Esophagus squamous epithelium (tissue), 5 donors: Measurements from ENCODE around the gene MAP1B. TPM values are rescaled to one million over a fixed set of nuclear protein-coding genes. Genes with fewer than 3 reads are reported as not detected.

Experiments used
- DNase-seq: peaks from one replicate; lab custom pipeline; 2025; lab: John Stamatoyannopoulos, UW
- H3K27ac ChIP-seq, 4 donors: fragments of 200-600 bp; sonication (generic); one replicate each; pipeline ENCODE4 v1.5.1; 2016 to 2019; ENCODE audit warnings: mild to moderate bottlenecking in 1 of 4
- H3K27me3 ChIP-seq, 4 donors: fragments of 200-600 bp; sonication (generic); 1 replicate in 3 of 4; 2 replicates in 1 of 4; pipeline versions ENCODE4 v1.5.1 to v1.6.0; 2017 to 2021; ENCODE audit warnings: antibody characterized with exemption in 1 of 4
- H3K36me3 ChIP-seq, 3 donors: fragments of 200-600 bp; sonication (generic); one replicate each; pipeline ENCODE4 v1.5.1; 2016 to 2019
- H3K4me1 ChIP-seq, 3 donors: fragments of 200-600 bp; sonication (generic); one replicate each; pipeline ENCODE4 v1.5.1; 2017 to 2019
- H3K4me3 ChIP-seq, 4 donors: fragments of 200-600 bp; sonication (generic); 1 replicate in 3 of 4; 2 replicates in 1 of 4; pipeline ENCODE4 v1.5.1; 2016 to 2019; ENCODE audit warnings: mild to moderate bottlenecking in 2 of 4, moderate library complexity in 1 of 4
- H3K9me3 ChIP-seq, 3 donors: fragments of 200-600 bp; sonication (generic); one replicate each; pipeline ENCODE4 v1.5.1; 2016 to 2019
- POLR2A ChIP-seq, 4 donors: fragments of 450-650 bp; IDR thresholded peaks; one replicate each; pipeline ENCODE4 v1.6.1; 2017; ENCODE audit warnings: antibody characterized with exemption in 4 of 4, mild to moderate bottlenecking in 4 of 4, moderate library complexity in 3 of 4
- WGBS, 2 donors: methylation state at CpG; one replicate each; pipeline ENCODE4 v1.1.5; 2018; 5-methylcytosine and 5-hydroxymethylcytosine counted together
- intact Hi-C: fragments of 100-400 bp; cut with DNase I; formaldehyde crosslinking; loops from one replicate; pipeline ENCODE4 v1.15.0; 2022
- total RNA-seq, 4 donors: library from RNA; depleted of rRNA; stranded (reverse); fragments of >200 nt; gene quantifications; one replicate each; pipeline ENCODE4 v1.1.0, GENCODE V29; 2016
- TF ChIP-seq, protein P1 (sequence below), 6 experiments: fragments of 450-650 bp in 4 of 6; fragments of 200-600 bp in 2 of 6; sonication (generic) in 2 of 6; IDR thresholded peaks; one replicate each; pipeline ENCODE4 v1.5.1; 2016 to 2019; ENCODE audit warnings: antibody characterized with exemption in 6 of 6, mild to moderate bottlenecking in 4 of 6, moderate library complexity in 4 of 6
- donor health status: DM: yes; HTN: yes; CAD: no.

MAP1B gene
- total RNA-seq, 4 donors from 2014 or later = 8.2 to 180 (median 29.6) TPM

DNA sequence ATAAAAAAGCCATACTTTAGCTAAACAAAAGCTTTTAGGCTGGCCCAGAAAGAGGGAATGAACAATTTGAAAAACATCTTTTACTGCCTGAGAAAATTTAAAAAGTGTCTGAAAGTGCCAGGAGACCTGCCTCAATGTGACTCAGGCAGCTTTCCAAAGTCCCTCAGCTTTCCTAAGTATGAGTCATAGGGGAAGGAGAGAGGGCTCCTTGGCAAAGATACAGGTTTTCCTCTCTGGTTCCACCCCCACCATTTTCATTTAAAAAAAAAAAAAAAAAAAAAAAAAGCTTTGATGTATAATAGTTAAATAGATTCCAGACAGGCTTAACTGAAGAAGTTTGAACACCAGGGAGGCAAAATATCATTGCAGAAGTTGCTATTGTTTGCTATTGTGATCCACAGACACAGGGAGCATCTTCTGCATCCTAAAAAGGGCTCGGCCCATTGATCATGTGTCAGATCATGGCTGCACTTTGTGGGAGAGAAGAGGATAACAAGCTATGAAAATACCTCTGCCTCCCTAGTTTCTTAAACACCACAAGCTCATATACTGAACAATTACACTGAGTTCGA is 141.2 kb downstream of the MAP1B start:
- TF ChIP-seq, protein P1, sequence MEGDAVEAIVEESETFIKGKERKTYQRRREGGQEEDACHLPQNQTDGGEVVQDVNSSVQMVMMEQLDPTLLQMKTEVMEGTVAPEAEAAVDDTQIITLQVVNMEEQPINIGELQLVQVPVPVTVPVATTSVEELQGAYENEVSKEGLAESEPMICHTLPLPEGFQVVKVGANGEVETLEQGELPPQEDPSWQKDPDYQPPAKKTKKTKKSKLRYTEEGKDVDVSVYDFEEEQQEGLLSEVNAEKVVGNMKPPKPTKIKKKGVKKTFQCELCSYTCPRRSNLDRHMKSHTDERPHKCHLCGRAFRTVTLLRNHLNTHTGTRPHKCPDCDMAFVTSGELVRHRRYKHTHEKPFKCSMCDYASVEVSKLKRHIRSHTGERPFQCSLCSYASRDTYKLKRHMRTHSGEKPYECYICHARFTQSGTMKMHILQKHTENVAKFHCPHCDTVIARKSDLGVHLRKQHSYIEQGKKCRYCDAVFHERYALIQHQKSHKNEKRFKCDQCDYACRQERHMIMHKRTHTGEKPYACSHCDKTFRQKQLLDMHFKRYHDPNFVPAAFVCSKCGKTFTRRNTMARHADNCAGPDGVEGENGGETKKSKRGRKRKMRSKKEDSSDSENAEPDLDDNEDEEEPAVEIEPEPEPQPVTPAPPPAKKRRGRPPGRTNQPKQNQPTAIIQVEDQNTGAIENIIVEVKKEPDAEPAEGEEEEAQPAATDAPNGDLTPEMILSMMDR (IDR thresholded peaks at IDR 0.05) = no peak
- TF ChIP-seq POLR2A (IDR thresholded peaks at IDR 0.05) = no peak
- Histone ChIP-seq H3K4me1 (peaks cover 5 to 63% (median 19%) of the 10 kb centered on the region in 3 donors), H3K27me3 (no peaks in the 10 kb centered on the region), H3K27ac (peak overlapping the region in 3 of 4 donors; percentile 17 to 72 (median 67)), H3K9me3 (no peaks in the 10 kb centered on the region), H3K36me3 (peaks cover 0 to 5% (median 0%) of the 10 kb centered on the region in 3 donors), H3K4me3 (no peak overlapping the region)
- DNase-seq = no peak
- intact Hi-C loops = loop anchor here (10.0 kb wide), 1 partner anchor 104 kb away; no protein-coding TSS in a partner anchor
- WGBS, 2 donors = 27 to 46% methylated on average over 2 of the region's 2 CpGs

DNA sequence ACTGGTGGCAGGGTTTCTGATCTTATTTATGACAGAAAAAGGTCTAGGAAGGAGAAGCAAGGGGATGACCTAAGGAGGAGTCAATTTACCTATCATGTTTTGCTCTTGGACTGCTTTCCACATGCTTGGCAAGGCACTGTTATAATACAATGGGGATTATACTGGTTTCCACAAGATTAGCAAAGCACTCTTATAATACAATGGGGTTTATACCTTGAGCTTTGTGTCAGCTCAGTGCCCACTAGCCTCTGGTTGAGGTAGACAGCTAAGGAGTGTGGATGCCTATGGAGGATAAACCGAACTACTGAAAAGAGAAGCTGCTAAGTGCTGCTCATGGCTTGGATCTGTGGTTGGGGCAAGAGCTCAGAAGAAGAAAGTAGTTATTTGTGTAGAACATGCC is 144.1 kb downstream of the MAP1B start:
- intact Hi-C loops = no loop called here
- peaks cover under 1 to 39% (median 12%) of the 10 kb centered on the region in 3 donors for H3K4me1 ChIP-seq
- 71 to 78% methylated on average over 1 of the region's 1 CpG for WGBS, 2 donors
- H3K36me3 ChIP-seq = peaks cover 0 to 5% (median 0%) of the 10 kb centered on the region in 3 donors
- no peak for DNase-seq
- H3K4me3 ChIP-seq = no peak overlapping the region
- H3K27ac ChIP-seq = no peak overlapping the region
- H3K9me3 ChIP-seq = no peaks in the 10 kb centered on the region
- no peaks in the 10 kb centered on the region for H3K27me3 ChIP-seq
- TF ChIP-seq, protein P1 (IDR thresholded peaks at IDR 0.05) = no peak
- no peak for TF ChIP-seq POLR2A (IDR thresholded peaks at IDR 0.05)

DNA sequence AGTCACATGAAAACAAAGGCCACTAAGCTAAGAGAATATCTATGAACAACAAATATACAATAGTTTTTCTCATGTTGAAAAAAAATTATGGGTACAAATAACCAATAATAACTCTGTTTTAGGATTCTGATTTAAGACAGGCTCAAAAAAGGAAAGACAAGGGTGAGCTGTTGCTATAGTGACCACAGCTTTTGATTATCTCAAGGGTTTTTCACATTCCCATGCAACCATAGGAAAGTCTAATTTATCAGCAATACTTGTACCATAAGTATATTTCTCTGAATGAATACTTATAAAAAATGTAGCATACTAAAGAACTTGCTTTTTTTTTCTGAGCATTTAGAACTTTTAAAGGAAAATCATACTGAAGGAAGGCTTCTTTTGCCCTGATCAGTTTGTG is 144.7 kb downstream of the MAP1B start:
- Histone ChIP-seq H3K4me3 (no peak overlapping the region), H3K36me3 (peaks cover 0 to 6% (median 0%) of the 10 kb centered on the region in 3 donors), H3K4me1 (peaks cover 0 to 33% (median 9%) of the 10 kb centered on the region in 3 donors), H3K27me3 (no peaks in the 10 kb centered on the region), H3K9me3 (no peaks in the 10 kb centered on the region), H3K27ac (no peak overlapping the region)
- no peak for DNase-seq
- no peak for TF ChIP-seq POLR2A (IDR thresholded peaks at IDR 0.05)
- intact Hi-C loops = no loop called here

DNA sequence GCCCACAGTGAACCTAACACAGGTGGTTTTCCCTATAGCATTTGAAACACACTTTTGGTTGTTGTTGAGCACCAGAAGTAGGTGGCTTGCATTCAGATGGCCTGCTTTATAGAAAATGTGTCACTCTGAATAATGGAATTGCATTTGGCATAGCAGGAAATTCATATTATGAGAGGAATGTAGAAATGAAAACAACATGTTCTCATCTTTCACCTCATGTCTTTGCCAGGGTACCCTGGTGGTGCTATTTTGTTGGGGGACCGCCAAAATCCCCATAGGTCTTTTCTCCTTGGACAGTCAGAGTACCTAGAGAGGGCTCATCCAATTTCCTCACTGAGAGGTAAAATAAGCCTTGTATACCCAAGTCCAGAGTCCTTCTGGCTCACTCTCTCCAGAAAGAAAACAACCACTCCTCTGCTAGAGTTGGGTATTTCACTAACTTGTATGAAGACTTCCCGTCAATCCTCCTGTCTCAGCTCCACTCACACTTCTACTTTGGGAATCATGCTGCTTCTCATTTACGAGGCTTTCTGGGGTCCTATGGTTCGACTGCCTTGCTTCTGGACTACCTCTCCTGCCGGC is 145.4 kb downstream of the MAP1B start:
- H3K36me3 ChIP-seq = peaks cover 0 to 13% (median 0%) of the 10 kb centered on the region in 3 donors
- H3K9me3 ChIP-seq = no peaks in the 10 kb centered on the region
- no peak overlapping the region for H3K27ac ChIP-seq
- TF ChIP-seq POLR2A (IDR thresholded peaks at IDR 0.05) = no peak
- TF ChIP-seq, protein P1 (IDR thresholded peaks at IDR 0.05) = no peak
- intact Hi-C loops = no loop called here
- H3K4me3 ChIP-seq = no peak overlapping the region
- H3K4me1 ChIP-seq = peaks cover 0 to 26% (median 5%) of the 10 kb centered on the region in 3 donors
- 87 to 89% methylated on average over 5 of the region's 5 CpGs for WGBS, 2 donors
- no peaks in the 10 kb centered on the region for H3K27me3 ChIP-seq
- DNase-seq = no peak

DNA sequence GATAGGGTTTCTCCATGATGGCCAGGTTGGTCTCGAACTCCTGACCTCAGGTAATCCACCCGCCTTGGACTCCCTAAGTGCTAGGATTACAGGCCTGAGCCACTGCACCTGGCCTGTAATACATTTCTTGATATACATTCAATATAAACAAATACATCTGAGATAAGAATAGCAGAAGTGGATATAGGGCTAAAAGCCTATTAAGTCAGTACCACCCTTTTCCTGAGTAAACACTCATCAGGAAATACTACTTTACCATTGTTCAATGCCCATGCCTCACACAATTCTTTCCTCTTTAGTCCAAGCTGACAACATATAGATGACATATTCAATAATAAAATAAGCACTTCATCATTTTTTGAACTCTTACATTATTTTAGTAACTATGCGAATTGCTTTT is 148.0 kb downstream of the MAP1B start:
- Histone ChIP-seq H3K9me3 (no peaks in the 10 kb centered on the region), H3K4me1 (peaks cover 0 to 11% (median 0%) of the 10 kb centered on the region in 3 donors), H3K27me3 (no peaks in the 10 kb centered on the region), H3K36me3 (peaks cover 0 to 13% (median 0%) of the 10 kb centered on the region in 3 donors), H3K27ac (no peak overlapping the region), H3K4me3 (no peak overlapping the region)
- TF ChIP-seq, protein P1 (IDR thresholded peaks at IDR 0.05) = no peak
- TF ChIP-seq POLR2A (IDR thresholded peaks at IDR 0.05) = no peak
- WGBS, 2 donors = 96 to 98% methylated on average over 2 to 3 of the region's 3 CpGs
- intact Hi-C loops = no loop called here
- no peak for DNase-seq
